Measurements from ENCODE around the gene PTCD1.
"Not testable (repeated sequence)": the region's sequence is repeated elsewhere in the genome, so short reads cannot be mapped to it uniquely, and the experiment has no call there.

Gene PTCD1

DNA sequence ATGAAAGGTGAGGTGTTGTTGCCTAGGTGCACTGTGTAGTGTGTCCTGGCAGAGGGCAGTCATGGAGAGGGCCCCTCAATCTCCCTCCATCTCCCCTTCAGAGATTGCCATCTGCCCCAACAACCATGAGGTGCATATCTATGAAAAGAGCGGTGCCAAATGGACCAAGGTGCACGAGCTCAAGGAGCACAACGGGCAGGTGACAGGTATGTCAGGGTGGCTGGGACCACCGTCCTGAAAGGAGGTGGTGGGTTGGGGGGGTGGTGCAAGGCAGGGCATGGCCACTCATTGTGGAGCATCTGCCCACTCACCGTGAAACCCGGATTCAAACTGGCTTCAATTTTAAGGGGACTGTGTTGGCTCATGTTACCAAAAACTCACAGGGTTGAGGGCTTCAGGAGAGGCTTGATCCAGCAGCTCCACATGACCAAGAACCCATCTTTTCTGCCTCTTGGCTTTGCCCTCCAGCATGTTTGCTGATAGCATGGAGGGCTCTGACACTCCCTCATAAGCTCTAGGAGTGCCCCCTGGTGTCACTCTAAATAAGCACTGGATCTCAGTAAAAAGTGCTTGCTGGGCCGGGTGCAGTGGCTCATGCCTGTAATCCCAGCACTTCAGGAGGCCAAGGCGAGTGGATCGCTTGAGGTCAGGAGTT, 51.9 kb downstream of the PTCD1 start:
- peak; percentile 36 for DNase-seq (ENCODE audit: low spot score)

DNA sequence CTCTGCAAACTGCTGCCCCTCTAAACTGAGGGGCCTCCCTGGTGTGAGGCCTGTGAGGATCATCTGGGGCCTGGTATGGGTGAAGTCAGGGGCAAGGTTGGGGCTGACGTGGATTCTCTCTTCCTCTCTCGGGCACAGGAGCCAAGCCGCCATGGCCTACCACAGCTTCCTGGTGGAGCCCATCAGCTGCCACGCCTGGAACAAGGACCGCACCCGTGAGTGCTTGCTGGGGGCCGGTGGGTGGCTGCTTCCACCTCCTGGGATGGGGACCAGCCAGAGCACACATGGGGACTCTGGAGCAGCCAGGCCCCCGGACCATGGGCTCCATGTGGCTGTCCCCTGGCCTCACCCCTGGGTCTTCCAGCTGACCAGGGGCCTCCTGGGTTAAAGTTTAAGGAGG, 53.0 kb downstream of the PTCD1 start:
- no peak for DNase-seq (ENCODE audit: low spot score)

DNA sequence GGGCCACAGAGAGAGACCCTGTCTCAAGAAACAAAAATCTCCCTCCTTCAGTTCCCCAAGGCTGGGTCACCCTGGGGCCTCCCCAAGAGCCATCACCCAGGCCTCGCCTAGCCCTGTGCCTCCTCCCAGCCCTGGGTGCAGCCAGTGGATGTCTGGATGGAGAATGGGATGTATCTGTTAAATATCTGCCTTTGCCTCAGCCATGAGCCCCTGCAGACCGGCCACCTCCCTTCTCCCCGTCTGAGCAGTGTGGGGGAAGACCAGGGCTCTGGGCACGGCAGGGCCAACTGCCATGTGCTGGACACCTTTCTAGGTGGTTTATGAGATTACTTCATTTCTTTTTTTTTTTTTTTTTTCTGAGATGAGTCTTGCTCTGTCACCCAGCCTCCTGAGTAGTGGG, 54.1 kb downstream of the PTCD1 start:
- DNase-seq (ENCODE audit: low spot score), result no peak

DNA sequence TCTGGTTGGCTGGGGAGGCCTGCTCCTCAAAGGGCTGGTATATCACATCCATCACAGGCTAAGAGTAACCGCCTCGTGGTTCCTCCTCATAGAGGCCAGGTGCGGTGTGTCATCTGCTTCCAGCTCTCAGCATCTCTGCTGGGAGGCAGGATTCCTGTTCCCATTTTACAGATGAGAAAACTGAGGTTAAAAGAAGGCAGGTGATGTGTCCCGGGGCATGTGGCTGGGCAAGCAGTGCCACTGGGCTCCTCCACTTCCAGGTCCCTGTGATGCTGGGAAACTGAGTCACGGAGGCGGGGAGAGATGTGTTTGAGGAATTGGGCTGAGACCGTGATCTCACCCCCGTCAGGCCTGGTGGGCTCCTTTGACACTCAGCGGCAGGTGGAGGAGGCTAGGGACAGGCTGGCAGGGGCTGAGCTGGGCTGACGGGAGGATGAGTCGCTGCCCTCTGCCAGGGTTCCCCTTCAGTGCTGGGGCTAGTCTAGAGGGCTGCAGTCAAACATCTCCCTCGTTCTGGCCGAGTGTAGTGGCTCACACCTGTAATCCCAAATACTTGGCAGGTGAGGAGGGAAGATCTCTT, 54.7 kb downstream of the PTCD1 start:
- no peak for DNase-seq (ENCODE audit: low spot score)

DNA sequence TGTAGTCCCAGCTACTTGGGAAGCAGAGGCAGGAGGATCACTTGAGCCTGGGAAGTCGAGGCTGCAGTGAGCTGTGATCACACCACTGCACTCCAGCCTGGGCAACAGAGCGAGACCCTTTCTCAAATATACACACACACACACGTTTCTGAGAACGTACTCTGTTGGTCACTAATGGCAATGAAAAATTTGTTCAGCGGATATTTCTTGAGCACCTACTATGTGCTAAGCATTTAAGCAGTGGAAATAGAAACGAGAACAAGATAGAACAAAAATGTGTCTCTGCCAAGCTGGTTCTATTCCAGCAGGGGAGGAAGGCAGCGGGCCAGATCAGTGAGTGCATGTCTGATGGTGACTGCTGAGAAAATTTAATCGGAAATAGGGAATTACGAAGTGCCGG, 55.4 kb downstream of the PTCD1 start:
- DNase-seq (ENCODE audit: low spot score), result no peak

DNA sequence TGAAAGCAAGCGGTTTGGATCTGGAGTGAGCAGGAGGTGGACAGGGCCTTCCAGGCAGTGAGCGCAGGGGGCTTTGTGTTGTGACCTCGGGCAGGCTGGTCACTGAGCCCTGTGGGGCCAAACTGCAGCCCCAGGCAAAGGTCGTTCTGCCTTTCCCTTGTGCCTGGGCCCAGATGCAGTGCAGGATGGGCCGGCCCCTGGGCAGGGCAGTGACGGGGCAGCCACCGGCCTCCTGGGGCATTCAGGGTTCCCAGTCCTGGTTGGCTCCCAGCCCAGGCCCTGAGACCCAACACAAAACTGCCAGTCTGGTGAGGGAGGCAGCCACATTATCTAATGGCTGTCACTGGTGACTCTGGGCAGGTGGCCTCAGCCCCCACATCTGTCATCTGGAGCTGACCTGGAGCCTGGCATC, 56.9 kb downstream of the PTCD1 start:
- no peak for DNase-seq (ENCODE audit: low spot score)

DNA sequence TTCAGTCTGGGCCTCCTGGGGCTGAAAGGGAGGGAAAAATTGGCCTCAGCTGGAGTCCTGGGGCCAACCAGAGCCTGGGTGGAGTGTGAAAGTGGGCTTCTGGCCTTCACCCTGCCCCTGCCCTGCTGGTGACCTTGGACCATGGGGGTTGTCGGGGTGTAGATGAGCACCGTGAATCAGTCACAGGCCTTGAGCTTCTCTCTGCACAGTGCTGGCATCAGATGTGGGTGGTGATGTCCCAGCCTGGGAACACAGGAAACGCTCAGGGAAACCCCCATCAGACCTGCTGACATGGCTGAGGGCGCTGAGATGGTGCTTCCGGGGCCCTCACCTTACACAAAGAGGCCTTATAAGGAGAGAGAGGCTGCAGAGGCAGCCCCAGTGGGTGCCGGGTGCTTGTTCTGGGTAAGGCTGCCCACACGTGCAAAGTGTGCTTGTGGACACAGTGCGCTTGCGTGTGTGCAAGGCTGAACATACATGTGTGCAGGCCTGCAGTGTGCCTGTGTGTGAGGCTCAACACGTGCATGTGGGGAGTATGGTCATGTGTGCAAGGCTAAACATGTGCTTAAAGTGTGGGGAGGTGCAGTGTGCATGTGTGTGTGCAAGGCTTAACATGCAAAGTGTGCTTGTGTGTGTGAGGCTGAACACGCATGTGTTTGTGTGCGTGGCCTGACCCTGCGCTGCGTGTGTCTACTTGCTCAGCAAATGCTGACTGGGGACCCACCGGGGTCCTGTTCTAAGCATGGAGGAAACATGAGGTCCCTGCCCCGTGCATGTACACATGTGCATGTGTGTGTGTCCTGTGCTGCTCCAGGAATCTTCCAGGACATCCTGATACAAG, 57.6 kb downstream of the PTCD1 start:
- DNase-seq (ENCODE audit: low spot score), result no peak

DNA sequence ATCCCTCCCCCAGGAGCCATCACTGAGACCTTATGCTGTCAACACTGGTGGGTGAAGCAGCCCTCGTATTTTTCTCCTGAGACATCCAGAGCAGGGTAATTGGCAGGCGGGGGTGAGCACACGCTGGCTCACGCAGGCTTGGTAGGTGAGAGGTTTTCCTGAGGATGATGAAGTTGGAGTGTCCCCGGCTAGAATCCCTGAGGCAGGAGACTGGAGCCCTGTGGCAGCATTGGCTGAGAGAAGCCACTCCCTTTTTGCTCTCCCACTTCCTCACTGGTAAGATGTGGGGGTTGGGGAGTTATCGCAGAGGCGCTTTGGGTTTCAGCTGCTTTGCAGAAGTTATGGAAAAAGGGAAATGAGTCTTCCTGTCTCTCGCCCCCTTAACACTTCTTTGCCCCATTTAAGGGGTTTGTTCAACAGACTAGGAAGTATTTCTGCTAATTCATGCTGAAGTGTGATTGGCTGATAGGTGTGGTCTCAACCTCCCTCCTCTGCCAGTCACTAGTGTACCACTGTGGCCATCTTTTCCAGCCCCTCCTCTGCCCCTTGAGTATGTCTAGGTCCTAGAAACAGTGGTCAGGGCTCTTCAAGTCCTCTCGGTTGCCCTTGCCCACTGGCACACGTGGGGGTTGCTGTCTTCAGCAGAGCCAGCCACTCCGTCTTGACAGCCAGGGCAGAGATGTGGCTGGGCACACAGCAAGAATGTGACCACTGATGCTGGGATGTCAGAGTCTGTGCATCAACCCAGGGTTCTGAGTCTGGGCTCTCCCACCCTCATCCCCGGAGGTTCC, 58.4 kb downstream of the PTCD1 start:
- peak; percentile 47 for DNase-seq (ENCODE audit: low spot score)

DNA sequence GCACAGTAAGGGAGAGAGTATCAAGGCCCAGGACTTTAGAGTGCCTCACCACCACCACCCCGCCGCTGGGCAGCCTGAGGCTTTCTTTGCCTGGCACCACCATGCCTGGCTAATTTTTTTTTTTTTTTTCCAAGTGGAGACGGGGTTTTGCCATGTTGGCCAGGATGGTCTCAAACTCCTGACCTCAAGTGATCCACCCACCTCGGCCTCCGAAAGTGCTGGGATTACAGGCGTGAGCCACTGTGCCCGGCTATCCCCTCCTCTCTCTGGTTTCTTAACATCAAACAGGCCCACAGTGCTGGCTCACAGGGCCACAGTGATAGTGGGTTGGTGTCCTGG, 58.9 kb downstream of the PTCD1 start:
- not testable (repeated sequence) for DNase-seq (ENCODE audit: low spot score)

DNA sequence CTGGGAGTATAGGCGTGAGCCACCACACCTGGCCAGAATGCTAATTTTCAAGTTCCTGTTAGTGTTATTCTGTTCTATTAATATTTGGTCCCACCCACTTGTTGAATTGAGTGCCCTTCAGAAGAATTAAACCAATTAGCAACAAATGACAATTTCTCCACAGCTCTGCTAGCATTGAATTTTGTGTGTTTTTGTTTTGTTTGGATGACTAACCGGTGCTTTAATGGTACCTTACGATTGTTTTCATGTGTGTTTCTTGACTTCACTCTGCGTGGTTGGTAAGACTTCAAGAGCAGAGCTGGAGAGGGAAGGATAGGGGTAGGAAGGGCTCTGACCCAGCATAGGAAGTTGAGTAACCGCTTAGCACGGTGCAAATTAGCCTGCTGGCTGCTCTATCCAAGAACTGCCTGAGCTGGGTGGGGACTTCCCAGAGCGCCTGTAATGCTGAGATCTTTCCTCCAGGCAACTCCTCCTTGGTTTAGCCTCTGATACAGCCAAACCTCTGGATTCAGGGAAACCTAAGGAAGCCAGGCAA, 59.5 kb downstream of the PTCD1 start:
- DNase-seq (ENCODE audit: low spot score), result peak; percentile 92

DNA sequence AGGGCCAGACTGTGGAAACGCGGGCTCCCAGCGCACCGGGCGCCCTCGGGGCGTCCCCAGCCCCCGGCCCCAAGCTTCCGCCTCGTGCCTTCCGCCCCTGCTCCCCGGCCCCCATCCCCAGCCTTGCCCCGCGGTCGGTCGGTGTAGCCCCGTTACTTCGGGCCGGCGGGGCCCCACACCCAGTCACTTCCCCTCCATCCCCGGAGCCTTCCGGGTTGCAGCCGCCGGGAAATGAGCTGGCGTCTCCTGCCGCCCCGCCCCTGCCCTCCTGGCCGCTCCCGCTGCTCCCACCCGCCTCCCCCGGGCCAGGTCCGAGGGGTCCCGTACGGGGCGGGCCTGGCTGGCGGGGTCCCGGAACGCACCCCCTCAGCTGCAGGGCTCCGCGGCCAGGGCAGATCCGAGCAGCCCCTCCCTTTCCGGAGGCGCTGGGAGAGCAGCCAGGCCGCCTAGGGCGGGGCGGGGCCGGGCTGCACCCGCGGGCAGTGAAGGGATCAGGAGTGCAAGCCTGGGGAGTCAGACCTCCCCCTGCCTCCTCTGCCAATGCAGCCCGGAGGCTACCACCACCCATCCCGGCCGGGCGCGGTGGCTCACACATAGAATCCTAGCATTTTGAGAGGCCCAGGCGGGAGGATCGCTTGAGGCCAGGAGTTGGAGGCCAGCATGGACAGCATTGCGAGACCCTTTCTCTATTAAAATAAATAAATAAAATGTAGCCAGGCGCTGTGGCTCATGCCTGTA, 63.4 kb downstream of the PTCD1 start:
- DNase-seq (ENCODE audit: low spot score), result peak; percentile 90

DNA sequence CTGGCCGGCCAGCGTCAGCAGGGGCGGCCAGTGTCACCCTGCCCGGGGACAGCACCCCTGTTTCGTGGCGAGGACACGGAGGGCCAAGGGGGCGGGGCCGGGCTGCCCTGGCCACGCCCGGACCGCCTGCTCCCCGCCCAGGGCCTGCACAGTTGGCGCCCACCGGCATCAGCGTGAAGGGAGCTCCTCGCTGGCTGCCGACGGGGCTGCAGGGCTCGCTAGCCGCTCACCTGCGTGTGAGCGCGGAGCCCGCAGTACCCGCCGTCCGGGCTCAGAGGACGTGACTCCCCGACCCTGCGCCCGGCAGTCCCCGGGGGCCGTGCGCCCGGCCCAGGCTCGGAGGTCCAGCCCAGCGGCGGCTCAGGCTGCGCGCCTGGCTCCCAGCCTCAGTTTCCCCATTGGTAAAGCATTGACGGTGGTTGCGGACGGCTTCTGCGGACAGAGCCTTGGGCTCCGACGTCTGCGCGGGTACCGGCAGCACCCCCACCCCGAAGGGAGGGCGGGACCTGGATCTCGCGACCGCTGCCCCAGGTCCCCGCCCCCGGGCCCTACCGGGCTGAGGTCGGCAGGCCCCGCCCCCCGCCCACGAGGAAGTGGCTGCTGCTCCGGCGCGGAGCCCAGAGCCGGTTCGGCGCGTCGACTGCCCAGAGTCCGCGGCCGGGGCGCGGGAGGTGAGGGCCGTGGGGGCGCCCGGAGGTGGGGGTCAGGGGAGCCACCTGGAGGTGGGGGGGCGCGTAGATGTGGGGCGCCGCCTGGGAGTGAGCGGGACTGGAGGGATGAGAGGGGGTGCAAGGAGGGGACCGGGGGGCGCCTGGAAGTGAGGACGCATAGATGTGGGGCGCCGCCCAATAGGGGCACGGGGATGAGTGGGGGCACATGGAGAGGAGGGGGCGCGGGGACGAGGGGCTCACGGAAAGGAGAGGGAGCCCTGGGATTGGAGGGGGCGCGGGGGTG, 64.2 kb downstream of the PTCD1 start, which contains the start of gene ARPC1B:
ARPC1B (plus strand) TSS at position 620 of the 954 bp plus-strand sequence. CDS start 10,985 bp downstream, outside the sequence.
- peak; percentile 94 for DNase-seq (ENCODE audit: low spot score)

DNA sequence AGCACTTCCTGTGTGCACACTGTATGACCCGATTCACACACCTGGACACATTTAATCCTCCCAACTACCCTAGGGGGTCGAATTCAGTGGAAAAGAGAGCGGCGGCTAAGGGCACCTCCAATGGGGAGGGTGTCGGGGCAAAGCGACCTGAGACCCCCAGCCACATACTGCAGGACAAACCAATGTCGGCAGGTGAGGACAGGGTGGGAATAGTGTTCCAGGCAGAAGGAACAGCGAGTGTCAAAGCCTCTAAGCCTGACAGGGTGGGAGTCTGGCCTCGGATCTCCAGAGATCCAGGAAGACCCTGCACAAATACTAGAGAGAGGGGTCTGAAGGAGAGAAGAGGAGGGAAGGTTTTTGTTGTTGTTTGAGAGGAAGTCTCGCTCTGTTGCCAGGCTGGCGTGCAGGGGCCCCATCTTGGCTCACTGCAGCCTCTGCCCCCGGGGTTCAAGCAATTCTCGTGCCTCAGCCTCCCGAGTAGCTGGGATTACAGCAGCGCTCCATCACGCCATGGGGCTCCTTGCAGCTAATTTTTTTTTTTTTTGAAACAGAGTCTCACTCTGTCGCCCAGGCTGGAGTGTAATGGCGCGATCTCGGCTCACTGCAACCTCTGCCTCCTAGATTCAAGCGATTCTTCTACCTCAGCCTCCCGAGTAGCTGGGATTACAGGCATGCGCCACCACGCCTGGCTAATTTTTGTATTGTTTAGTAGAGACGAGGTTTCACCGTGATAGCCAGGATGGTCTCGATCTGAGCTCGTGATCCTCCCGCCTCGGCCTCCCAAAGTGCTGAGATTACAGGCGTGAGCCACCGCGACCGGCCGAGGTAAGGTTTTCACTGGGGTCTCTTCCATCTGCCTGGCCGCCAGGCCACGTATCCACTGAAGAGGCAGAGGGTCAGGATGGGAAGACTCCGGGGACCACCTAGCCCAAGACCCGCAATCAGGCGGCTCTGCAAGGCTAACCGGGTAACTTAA, 65.2 kb downstream of the PTCD1 start:
- no peak for DNase-seq (ENCODE audit: low spot score)

DNA sequence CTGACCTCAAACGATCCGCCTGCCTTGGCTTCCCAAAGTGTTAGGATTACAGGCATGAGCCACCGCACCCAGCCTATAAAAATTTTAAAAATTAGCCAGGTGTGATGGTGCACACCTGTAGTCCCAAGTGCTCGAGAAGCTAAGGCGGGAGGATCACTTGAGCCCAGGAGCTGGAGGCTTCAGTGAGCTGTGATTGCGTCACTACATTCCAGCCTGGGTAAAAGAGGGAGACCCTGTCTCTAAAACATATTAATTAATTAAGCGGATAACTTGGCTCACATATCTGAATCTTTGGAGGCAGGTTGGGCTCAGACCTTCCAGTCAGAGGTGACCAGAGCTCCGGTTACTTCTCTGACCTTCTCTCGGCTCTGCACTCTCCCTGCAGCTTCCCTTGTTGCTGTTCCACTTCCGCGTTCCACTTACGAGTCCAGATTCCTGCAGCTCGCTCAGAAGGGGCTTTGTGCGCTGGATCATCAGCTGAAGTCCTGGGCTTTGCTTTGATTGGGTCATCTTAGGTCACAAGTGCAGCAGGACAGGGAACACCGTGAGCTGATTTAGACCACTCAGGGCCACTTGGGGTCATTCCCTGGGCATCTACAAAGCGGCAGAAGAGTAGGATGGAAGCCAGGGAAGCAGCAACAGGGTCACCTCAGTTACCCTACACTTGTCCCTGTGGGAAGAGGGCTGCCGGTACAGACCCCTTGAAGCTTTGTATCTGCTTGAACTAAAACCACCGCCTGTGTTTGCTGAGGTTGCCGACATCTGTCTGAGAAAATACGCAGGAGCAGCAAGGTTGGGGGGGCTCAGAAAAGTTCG, 66.1 kb downstream of the PTCD1 start:
- DNase-seq (ENCODE audit: low spot score), result peak; percentile 62

DNA sequence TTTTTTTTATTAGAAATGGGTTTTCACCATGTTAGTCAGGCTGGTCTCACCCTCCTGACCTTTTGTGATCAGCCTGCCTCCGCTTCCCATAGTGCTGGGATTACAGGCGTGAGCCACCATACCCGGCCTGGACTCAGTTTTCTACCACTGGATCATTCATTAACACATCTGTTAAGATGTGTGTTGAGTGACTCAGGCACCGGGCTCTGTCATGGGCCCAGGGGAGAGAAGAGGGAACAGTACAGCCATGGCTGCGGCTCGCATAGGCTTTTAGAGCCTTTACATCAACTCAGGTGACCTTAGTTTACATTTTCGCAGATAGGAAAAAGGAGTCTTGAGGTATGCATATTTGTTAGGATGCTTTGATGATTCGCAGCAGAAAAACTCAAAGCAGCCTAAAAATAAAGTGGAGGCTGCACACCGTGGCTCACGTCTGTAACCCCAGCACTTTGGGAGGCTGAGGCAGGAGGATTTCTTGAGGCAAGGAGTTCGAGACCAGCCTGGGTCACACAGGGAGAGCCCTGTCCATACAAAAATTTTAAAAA, 67.2 kb downstream of the PTCD1 start:
- DNase-seq (ENCODE audit: low spot score), result no peak

DNA sequence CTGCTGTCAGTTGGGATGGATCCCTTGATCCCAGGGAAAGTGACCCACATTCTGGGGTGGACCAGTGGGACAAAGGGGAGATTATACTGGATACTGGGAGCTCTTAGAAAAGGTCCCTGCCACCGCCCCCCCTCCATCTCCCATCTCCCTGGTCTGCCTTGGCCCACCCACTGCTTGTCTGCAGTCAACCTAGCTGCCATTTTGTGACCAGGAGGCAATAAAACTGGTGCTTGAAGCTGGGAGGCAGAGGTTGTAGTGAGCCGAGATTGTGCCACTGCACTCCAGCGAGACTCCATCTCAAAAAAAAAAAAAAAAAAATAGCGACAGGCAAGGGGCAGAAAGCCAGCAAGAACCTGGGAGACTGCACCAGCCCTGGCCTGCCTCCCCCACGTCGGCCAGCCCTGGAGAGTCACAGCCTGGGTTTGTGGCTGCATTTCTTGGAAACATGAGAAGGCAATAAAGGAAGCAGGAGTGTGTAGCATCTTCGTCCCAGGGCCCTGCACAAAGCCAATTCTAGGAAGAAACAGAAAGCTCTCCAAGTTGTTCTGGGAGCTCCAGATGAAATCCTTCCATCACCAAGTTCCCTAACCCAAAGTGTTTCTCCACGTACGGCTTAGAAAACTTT, 68.7 kb downstream of the PTCD1 start:
- DNase-seq (ENCODE audit: low spot score), result no peak

DNA sequence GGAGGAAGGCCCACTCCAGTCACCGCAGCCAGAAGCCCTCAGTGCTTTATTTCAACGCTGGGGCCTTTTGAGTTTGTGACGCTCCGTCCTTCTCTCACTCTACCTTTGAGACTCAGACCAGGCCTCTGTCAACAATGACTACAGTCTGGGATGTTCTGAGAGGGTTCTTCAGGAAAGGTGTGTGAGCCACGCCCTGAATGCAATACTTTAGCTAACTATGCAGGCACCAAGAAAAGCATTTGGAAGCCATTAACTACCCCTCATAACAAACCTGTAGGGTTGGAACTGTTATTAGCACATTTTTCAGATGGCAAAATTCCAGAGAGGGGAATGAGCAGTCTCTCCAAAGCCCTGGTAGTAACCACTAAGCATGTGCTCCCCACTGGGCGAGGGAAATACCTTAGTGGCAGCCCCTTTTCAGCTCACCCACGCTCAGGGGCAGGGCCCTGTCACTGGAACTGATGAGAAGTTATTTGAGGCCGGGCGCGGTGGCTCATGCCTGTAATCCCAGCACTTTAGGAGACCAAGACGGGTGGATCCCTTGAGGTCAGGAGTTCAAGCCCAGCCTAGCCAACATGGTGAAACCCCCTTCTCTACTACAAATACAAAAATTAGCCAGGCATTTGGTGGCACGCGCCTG, 69.7 kb downstream of the PTCD1 start:
- DNase-seq (ENCODE audit: low spot score), result no peak

Measured in AG08395 (cell line).